GM13976 (cell line): ENCODE measurements around the gene EP300.

Experiments
- DNase-seq: peaks from one replicate; pipeline ENCODE4 v3.0.0; 2012; ENCODE audit warnings: low spot score
- CTCF ChIP-seq: IDR thresholded peaks from 2 replicates; pipeline ENCODE4 v1.5.1; 2012; ENCODE audit warnings: borderline replicate concordance, mild to moderate bottlenecking; ENCODE audit not compliant: insufficient read depth; ENCODE audit errors: extremely low read depth, missing control alignments, control extremely low read depth
- in situ Hi-C: fragments of 300-500 bp; cut with MboI; formaldehyde crosslinking; loops from one replicate; pipeline ENCODE4 v1.12.0; 2022; ENCODE audit warnings: low sequenced_read_pairs, mixed read lengths, inconsistent platforms; ENCODE audit not compliant: unreplicated experiment

EP300 gene

GRCh38 chr22:41091132-41092022 is 1.0 kb upstream of the EP300 start:
- peak; percentile 99 for DNase-seq
- no peak for TF ChIP-seq CTCF
- in situ Hi-C loops = no loop called here

- in situ Hi-C loops = no loop called here
- peak; percentile 32 for DNase-seq
- no peak for TF ChIP-seq CTCF
Measured at GRCh38 chr22:41092847-41093411, 537 bp downstream of the EP300 start.

- in situ Hi-C loops = no loop called here
- no peak for TF ChIP-seq CTCF
- peak; percentile 36 for DNase-seq
Measured at GRCh38 chr22:41094041-41094593, 1.7 kb downstream of the EP300 start.

DNA sequence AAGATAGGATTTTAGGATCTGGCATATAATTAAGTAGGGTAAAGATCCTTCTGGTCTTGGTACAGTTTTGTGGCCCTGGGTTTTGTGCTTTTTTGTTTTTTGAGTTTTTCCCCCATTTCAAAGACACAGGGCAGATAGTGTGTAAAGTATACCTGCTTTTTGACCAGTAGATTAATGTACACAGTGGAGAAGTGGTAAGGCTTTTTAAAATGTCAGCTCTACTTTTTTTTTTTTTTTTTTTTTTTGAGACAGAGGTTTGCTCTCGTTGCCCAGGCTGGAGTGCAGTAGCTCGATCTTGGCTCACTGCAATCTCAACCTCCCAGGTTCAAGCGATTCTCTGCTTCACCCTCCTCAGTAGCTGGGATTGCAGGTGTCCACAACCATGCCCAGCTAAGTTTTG is 4.0 kb downstream of the EP300 start:
- TF ChIP-seq CTCF = no peak
- no peak for DNase-seq
- in situ Hi-C loops = no loop called here

DNA sequence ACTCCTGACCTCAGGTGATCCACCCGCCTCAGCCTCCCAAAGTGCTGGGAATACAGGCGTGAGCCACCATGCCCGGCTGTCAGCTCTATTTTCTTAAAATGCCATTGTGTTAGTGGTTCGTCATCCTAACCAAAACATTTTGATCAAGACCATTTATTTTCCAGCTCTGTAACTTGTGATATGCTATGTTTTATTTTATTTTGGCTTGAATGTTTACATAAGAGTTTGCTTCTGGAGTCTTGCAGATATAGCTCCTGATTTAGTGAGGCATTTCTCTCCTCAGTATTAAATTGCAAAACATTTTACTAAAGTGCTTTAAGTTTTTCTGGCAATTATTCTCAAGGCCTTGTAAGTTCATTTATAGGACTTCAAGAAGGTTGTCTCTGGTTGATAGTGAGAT is 4.4 kb downstream of the EP300 start:
- TF ChIP-seq CTCF = no peak
- in situ Hi-C loops = no loop called here
- no peak for DNase-seq

DNA sequence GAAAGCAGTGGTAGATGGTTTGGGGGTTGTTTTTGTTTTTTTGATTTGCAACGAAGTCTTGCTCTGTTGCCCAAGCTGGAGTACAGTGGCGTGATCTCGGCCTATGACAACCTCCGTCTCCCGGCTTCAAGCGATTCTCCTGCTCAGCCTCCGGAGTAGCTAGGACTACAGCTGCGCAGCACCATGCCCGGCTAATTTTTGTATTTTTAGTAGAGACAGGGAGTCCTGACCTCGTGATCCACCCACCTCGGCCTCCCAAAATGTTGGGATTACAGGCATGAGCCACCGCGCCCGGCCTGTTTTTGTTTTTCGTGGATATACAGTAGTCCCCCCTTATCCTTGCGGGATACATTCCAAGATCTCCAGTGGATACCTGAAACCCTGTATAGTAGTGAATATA is 6.6 kb downstream of the EP300 start:
- in situ Hi-C loops = no loop called here
- TF ChIP-seq CTCF = no peak
- DNase-seq = no peak
